Ovary (tissue), 3 donors: Measurements from ENCODE around the gene RPN2.

ENCODE experiments used
- CTCF ChIP-seq, 3 donors: fragments of 450-650 bp in 2 of 3; fragments of 200-600 bp in 1 of 3; IDR thresholded peaks; one replicate each; pipeline versions ENCODE4 v1.5.1 to v1.8.0; 2016 to 2022; ENCODE audit warnings: antibody characterized with exemption in 3 of 3, mild to moderate bottlenecking in 1 of 3
- POLR2A ChIP-seq: fragments of 450-650 bp; IDR thresholded peaks from one replicate; pipeline ENCODE4 v1.6.1; 2017; ENCODE audit warnings: antibody characterized with exemption, mild to moderate bottlenecking, moderate library complexity
- donor health status: DM: no; HTN: no; CAD: no.

- TF ChIP-seq CTCF (IDR thresholded peaks at IDR 0.05), result no peak
- no peak for TF ChIP-seq POLR2A
Observed at GRCh38 chr20:37228656-37229055, 49.5 kb downstream of the RPN2 start.
